ENCODE measurements around the gene PROM1.

- no peak for TF ChIP-seq CTCF (IDR thresholded peaks at IDR 0.05)
- no peak for TF ChIP-seq POLR2A (IDR thresholded peaks at IDR 0.05; ENCODE audit: low read depth)
- TF ChIP-seq EP300 (IDR thresholded peaks at IDR 0.05): no peak
Measured at GRCh38 chr4:16011173-16011572, 72.7 kb downstream of the PROM1 start.
